Astrocyte (in vitro differentiated cells and primary cell): Measurements from ENCODE around the gene RCOR3. TPM values are rescaled to one million over a fixed set of nuclear protein-coding genes. Genes with fewer than 3 reads are reported as not detected.
A peak's percentile ranks its signal among the peaks of the same experiment; 100 is the strongest.
"Not testable (repeated sequence)": the region's sequence is repeated elsewhere in the genome, so short reads cannot be mapped to it uniquely, and the experiment has no call there.

ENCODE experiments used
- DNase-seq: peaks from one replicate; pipeline ENCODE4 v3.0.0-alpha.2; 2010; ENCODE audit warnings: low read depth
- FAIRE-seq: peaks from 2 replicates; lab custom pipeline; 2011; peaks lifted over from hg19 to GRCh38; lab: Jason Lieb, UNC
- H2AFZ ChIP-seq: 2 replicates; pipeline ENCODE4 v1.6.0; 2012; ENCODE audit warnings: low read depth, low read length, inconsistent platforms
- H3K27ac ChIP-seq: 2 replicates; pipeline ENCODE4 v1.5.1; 2011; ENCODE audit warnings: low read depth, low read length, inconsistent platforms
- H3K27me3 ChIP-seq: 2 replicates; pipeline ENCODE4 v1.6.0; 2011; ENCODE audit warnings: low read length, inconsistent platforms; ENCODE audit not compliant: insufficient read depth
- H3K36me3 ChIP-seq: 2 replicates; pipeline ENCODE4 v1.5.1; 2011; ENCODE audit warnings: low read length, inconsistent platforms; ENCODE audit not compliant: insufficient read depth
- H3K4me1 ChIP-seq: 2 replicates; pipeline ENCODE4 v1.5.1; 2011; ENCODE audit warnings: low read length, inconsistent platforms; ENCODE audit not compliant: insufficient read depth
- H3K4me2 ChIP-seq: 2 replicates; pipeline ENCODE4 v1.6.0; 2012; ENCODE audit warnings: low read length, inconsistent platforms
- H3K4me3 ChIP-seq: 2 replicates; pipeline ENCODE4 v1.5.1; 2011; ENCODE audit warnings: low read depth, mild to moderate bottlenecking, low read length, inconsistent platforms; ENCODE audit not compliant: insufficient read depth
- H3K79me2 ChIP-seq: 2 replicates; pipeline ENCODE4 v1.6.0; 2012; ENCODE audit warnings: mild to moderate bottlenecking, low read length, inconsistent platforms; ENCODE audit not compliant: insufficient read depth
- H3K9ac ChIP-seq: 2 replicates; pipeline ENCODE4 v1.6.0; 2012; ENCODE audit warnings: mild to moderate bottlenecking, low read length, inconsistent platforms
- H3K9me3 ChIP-seq: 2 replicates; pipeline ENCODE4 v1.5.1; 2012; ENCODE audit warnings: low read depth, mild to moderate bottlenecking, low read length, inconsistent platforms; ENCODE audit not compliant: insufficient read depth
- H4K20me1 ChIP-seq: 2 replicates; pipeline ENCODE4 v1.6.0; 2012; ENCODE audit warnings: low read length, inconsistent platforms; ENCODE audit not compliant: insufficient read depth
- H3K27ac Mint-ChIP-seq: one replicate; pipeline ENCODE4 v1.8.0; 2021; ENCODE audit warnings: mild to moderate bottlenecking, mixed read lengths; ENCODE audit not compliant: unreplicated experiment
- H3K27me3 Mint-ChIP-seq: one replicate; pipeline ENCODE4 v1.8.0; 2021; ENCODE audit warnings: low read depth, mixed read lengths; ENCODE audit not compliant: unreplicated experiment
- H3K36me3 Mint-ChIP-seq: one replicate; pipeline ENCODE4 v1.8.0; 2021; ENCODE audit warnings: low read depth, mixed read lengths; ENCODE audit not compliant: unreplicated experiment
- H3K4me1 Mint-ChIP-seq: one replicate; pipeline ENCODE4 v1.8.0; 2021; ENCODE audit warnings: low read depth, mixed read lengths; ENCODE audit not compliant: unreplicated experiment
- H3K4me3 Mint-ChIP-seq: one replicate; pipeline ENCODE4 v1.8.0; 2021; ENCODE audit warnings: mild to moderate bottlenecking, moderate library complexity, mixed read lengths; ENCODE audit not compliant: unreplicated experiment
- H3K9me3 Mint-ChIP-seq: one replicate; pipeline ENCODE4 v1.8.0; 2021; ENCODE audit warnings: mild to moderate bottlenecking, mixed read lengths; ENCODE audit not compliant: unreplicated experiment
- EZH2 ChIP-seq: IDR thresholded peaks from 2 replicates; pipeline ENCODE4 v1.6.1; 2012; ENCODE audit warnings: mild to moderate bottlenecking, low read length, inconsistent platforms; ENCODE audit not compliant: insufficient read depth
- total RNA-seq: library from RNA; stranded (reverse); gene quantifications from 2 replicates; pipeline ENCODE4 v1.2.1, GENCODE V29; 2021
- TF ChIP-seq, protein P1 (sequence below): IDR thresholded peaks from 2 replicates; pipeline ENCODE4 v1.5.1; 2011; ENCODE audit warnings: low read depth, mild to moderate bottlenecking, inconsistent platforms, low read length, moderate library complexity; ENCODE audit not compliant: insufficient read depth

Gene RCOR3
- total RNA-seq, 1 donor from 2014 or later = 68.2 TPM

DNA sequence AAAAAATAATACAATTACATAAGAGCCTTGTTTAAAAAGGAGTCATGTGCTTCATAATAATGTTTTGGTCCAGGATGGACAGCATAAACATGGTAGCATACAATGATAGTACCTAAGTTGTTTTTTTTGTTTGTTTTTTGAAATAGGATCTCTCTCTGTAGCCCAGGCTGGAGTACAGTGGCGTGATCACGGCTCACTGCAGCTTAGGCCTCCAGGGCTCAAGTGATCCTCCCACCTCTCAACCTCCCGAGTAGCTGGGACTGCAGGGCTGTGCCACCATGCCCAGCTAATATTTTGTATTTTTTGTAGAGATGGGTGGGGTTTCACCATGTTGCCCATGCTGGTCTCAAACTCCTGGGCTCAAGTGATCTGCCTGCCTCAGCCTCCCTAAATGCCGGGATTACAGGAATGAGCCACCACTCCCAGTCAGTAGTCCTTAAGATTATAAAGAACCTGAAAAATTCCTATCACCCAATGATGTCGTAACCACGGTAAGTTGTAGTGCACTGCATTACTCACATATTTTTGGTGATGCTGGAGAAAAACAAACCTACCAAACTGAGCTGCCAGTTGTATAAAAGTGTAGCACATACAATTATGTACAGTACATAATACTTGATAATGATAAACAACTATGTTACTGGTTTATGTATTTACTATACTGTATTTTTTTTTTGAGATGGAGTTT lies 22.4 kb upstream of the RCOR3 start:
- no peak overlapping the region for H3K4me3 ChIP-seq
- no peak overlapping the region for H3K4me2 ChIP-seq
- TF ChIP-seq, protein P1, sequence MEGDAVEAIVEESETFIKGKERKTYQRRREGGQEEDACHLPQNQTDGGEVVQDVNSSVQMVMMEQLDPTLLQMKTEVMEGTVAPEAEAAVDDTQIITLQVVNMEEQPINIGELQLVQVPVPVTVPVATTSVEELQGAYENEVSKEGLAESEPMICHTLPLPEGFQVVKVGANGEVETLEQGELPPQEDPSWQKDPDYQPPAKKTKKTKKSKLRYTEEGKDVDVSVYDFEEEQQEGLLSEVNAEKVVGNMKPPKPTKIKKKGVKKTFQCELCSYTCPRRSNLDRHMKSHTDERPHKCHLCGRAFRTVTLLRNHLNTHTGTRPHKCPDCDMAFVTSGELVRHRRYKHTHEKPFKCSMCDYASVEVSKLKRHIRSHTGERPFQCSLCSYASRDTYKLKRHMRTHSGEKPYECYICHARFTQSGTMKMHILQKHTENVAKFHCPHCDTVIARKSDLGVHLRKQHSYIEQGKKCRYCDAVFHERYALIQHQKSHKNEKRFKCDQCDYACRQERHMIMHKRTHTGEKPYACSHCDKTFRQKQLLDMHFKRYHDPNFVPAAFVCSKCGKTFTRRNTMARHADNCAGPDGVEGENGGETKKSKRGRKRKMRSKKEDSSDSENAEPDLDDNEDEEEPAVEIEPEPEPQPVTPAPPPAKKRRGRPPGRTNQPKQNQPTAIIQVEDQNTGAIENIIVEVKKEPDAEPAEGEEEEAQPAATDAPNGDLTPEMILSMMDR = no peak
- no peak for TF ChIP-seq EZH2
- H4K20me1 ChIP-seq = no peaks in the 10 kb centered on the region
- Mint-ChIP-seq H3K4me3 (peak overlapping the region; percentile 40), H3K27me3 (no peaks in the 10 kb centered on the region), H3K36me3 (no peaks in the 10 kb centered on the region), H3K27ac (no peak overlapping the region), H3K9me3 (peaks cover 4% of the 10 kb centered on the region), H3K4me1 (peaks cover 4% of the 10 kb centered on the region)
- H3K79me2 ChIP-seq = no peaks in the 10 kb centered on the region
- no peaks in the 10 kb centered on the region for H3K36me3 ChIP-seq
- FAIRE-seq (no peak), DNase-seq (peak; percentile 36)
- no peaks in the 10 kb centered on the region for H3K27me3 ChIP-seq
- no peaks in the 10 kb centered on the region for H3K9me3 ChIP-seq
- no peak overlapping the region for H2AFZ ChIP-seq
- no peak overlapping the region for H3K27ac ChIP-seq
- H3K9ac ChIP-seq = no peak overlapping the region
- H3K4me1 ChIP-seq = no peaks in the 10 kb centered on the region

DNA sequence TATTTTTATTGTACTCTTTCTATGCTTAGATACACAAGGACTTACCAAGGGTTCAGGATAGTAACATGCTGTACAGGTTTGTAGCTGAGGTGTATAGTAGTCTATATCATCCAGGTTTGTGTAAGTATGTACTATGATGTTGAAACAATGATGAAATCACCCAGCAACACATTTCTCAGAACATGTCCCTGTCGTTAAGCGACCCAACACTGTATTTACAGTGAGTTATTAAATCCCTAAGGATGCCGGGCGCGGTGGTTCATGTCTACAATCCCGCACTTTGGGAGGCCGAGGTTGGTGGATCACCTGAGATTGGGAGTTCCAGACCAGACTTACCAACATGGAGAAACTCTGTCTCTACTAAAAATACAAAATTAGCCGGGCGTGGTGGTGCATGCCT lies 21.6 kb upstream of the RCOR3 start:
- H3K27me3 ChIP-seq = no peaks in the 10 kb centered on the region
- no peak for FAIRE-seq
- no peak for DNase-seq
- H3K36me3 ChIP-seq = no peaks in the 10 kb centered on the region
- no peaks in the 10 kb centered on the region for H3K4me1 ChIP-seq
- Mint-ChIP-seq H3K9me3 (peaks cover 4% of the 10 kb centered on the region), H3K4me3 (no peak overlapping the region), H3K27me3 (no peaks in the 10 kb centered on the region), H3K27ac (no peak overlapping the region), H3K4me1 (peaks cover 4% of the 10 kb centered on the region), H3K36me3 (no peaks in the 10 kb centered on the region)
- H2AFZ ChIP-seq = no peak overlapping the region
- H4K20me1 ChIP-seq = no peaks in the 10 kb centered on the region
- H3K9me3 ChIP-seq = no peaks in the 10 kb centered on the region
- no peak overlapping the region for H3K4me2 ChIP-seq
- no peak overlapping the region for H3K9ac ChIP-seq
- H3K27ac ChIP-seq = no peak overlapping the region
- no peak for TF ChIP-seq EZH2
- TF ChIP-seq, protein P1 = no peak
- H3K79me2 ChIP-seq = no peaks in the 10 kb centered on the region
- H3K4me3 ChIP-seq = no peak overlapping the region

DNA sequence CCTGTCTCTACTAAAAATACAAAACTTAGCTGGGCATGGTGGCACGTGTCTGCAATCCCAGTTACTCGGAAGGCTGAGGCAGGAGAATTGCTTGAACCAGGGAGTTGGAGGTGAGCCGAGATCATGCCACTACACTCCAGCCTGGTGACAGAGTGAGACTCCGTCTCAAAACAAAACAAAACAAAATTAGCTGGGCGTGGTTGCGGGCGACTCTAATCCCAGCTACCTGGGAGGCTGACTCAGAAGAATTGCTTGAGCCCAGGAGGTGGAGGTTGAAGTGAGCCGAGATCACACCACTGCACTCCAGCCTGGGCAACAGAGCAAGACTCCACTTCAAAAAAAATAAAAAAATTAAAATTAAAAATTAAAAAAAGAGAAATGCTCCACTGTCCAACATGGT lies 18.6 kb upstream of the RCOR3 start:
- not testable (repeated sequence) for H4K20me1 ChIP-seq, H3K27ac Mint-ChIP-seq, H3K27ac ChIP-seq, H3K4me3 ChIP-seq, H3K27me3 Mint-ChIP-seq, H3K36me3 Mint-ChIP-seq, FAIRE-seq, H3K4me3 Mint-ChIP-seq, DNase-seq, H2AFZ ChIP-seq, H3K36me3 ChIP-seq, H3K4me1 Mint-ChIP-seq, H3K4me1 ChIP-seq, H3K9ac ChIP-seq, H3K4me2 ChIP-seq, H3K9me3 ChIP-seq, H3K27me3 ChIP-seq, H3K9me3 Mint-ChIP-seq, H3K79me2 ChIP-seq
